GM19351 (cell line): ENCODE results near the gene ZDHHC11.
"Not testable (repeated sequence)": the region's sequence is repeated elsewhere in the genome, so short reads cannot be mapped to it uniquely, and the experiment has no call there.

ENCODE experiments used
- ATAC-seq: cut with Tn5 transposase; IDR thresholded peaks from one replicate; pipeline ENCODE4 v1.9.1; 2021; ENCODE audit warnings: mild to moderate bottlenecking, moderate library complexity; ENCODE audit not compliant: unreplicated experiment

ZDHHC11 gene

GRCh38 chr5:763998-764781 is 86.6 kb downstream of the ZDHHC11 start:
- no peak for ATAC-seq

- ATAC-seq: no peak
These were observed 87.4 kb downstream of the ZDHHC11 start for GRCh38 chr5:763397-763796.

- ATAC-seq: not testable (repeated sequence)
These were observed 87.8 kb downstream of the ZDHHC11 start for GRCh38 chr5:762996-763395.

- no peak for ATAC-seq
These were observed 88.7 kb downstream of the ZDHHC11 start for GRCh38 chr5:761854-762710.

DNA sequence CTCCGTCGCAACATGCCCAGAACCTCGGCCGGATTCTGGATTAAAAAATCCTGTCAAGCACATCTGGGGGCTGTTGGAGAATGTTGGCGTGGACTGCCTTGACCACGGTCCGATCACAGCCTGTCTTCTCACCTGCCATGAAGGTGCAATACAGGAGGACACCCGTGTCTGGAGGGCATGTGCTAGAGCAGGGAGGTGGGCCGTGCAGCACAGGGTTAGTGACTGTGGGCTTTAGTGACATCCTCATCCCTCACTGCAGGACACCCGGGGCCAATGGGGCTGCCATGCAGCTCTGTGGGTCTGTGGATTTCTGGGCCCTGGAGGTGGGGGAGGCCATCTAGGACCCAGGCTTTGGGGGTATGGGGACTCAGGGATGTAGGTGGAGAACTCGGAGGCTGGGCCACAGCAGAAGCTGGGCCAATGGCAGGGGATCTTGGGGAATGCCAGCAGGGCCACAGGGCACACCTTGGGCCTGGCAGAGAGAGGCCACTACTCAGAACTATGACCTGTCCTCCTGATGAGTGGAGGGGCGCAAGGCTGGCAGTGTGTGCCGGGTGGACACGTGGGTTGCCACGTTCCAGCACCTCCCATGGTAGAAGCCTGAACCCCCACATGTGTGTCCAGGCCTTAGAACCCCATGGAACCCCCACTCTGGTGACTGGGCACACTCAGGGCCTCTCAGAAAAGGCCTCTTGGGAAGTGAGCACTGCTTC is 89.6 kb downstream of the ZDHHC11 start:
- no peak for ATAC-seq

DNA sequence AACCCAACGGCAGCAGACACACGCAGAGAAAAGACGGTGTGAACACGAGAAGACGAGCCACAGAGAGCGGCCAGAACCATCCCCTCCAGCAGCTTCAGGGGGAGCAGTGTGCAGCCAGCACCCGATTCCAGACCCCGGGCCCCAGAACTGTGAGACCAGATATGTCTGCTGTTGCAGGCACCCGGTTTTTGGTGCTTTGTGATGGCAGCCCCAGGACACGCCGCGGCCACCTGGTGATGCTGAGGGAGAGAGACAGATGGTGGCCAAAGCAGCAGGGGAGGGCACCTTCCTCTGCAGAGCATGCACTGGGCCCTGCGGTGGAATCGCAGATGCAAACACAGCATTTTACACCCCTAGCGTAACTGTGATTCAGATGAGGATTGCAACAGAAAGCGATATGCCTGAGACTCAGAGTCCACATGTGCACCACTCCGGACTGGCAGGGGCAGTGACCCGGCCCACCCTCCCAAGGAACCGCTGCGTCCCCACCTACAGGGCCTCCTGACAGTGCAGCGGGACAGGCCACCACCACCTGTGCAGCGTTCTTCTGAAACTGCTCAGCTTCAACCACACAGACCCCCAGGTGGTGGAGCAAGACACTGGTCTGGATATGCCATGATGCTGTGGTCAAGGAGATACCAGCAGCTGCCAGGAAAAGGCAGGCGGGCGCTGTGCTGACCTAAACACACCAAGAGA is 90.3 kb downstream of the ZDHHC11 start:
- ATAC-seq: no peak

DNA sequence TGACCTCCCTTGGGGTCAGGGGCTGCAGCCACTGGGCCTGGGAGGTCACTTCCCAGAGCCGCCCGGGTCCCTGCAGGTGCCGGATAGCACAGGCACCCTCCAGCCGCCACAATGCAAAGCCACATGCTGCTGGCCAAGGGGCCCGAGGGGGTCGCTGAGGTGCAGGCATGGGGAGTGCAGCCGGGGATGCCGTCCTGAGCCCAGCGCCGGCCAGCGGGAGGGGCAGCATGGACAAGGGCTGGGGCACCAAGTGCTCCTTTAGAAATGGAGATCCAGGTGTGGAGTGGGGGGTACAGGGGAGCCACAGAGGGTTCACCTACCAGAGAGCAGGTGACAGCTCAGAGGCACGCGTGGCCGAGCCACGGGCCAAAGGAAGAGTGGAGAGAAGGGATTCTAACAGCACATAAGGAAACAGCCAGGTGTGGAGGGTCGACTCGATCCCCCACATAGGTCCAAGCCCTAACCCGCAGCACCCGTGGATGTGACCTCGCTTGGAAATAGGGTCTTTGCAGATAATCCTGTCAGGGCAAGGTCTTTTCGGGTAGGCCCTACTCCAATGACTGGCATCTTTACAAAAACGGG is 90.9 kb downstream of the ZDHHC11 start:
- ATAC-seq: no peak

DNA sequence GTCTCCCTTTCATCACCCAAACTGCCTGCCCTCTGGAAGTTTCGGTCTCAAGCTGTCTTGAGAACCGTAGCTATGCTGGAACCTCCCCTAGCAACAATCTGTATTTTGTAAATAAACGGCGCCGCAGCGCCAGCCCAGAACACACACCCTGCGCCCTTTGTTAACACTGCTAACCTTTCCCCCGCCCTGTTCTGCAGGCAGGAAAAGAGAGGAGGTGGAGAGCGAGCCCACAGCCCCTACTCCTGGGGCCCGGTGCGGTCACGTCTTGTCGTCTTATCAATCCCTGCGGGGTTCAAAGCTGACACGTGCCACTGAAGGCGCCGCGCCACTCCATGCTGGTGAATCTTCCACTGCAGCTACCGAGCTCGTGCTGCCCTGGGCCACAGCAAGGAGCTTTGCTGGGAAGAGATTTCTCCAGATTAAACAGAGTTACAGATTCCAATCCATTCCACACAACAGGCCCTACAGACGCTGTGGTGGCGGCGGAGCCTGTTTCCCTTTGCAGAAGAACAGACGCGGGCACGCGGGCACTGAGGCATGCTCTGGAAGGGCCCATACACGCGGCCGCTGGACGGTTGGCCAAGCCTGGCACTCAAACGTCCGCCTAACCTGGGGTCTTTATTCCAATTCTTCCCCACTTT is 91.6 kb downstream of the ZDHHC11 start:
- no peak for ATAC-seq

DNA sequence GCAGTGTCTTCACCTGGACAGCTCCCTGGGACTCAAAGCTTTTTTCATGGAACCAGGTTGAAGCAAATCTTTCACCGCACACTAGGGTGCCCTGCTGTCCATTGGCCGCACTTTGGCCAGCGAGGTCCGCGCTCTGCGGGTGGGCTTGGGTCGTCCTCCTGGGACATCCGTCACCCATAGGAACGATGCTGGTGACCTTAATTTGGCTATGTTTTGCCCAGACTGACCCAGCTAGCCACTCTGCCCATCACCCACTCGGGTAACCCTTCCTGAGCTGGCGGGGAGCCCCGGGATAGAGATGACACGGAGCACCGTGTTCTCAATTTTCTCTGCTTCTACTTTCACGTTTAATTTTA is 92.1 kb downstream of the ZDHHC11 start:
- ATAC-seq: no peak

DNA sequence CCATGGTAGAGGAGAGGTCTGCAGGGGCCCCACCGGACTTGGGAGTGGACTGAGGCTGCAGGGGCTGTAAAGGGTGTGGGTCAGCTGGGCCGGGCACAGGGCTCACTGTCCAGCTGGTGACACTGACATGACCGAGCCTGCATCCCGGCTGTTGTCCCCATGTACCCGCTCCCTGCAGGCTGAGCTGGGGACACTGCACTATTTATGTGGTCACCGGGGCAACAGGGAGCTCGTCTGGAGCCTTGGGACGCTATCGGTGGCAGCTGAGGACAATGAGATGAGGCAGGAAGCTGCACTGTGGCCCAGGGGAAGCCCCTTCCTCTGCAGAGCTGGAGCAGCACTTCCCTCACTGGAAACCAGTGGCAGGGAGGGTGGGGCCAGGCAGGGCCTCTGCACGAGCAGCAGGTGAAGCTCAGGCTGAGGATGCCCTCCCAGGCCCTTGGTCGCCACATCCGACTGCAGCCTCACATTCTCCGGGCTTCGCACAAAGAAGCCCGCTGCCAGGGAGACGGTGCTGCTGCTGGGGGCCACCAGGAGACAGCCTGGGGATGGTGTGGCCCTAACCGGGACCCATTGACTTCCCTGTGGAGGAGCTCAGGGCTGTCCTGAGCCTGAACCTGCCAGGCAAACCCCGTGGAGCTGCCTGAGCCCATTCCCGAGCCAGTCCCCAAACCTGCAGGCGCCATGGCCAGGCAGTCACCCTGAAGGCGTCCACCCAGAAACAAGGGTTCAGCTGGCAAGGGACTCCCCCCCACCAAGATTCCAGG is 92.7 kb downstream of the ZDHHC11 start:
- ATAC-seq: no peak

- no peak for ATAC-seq
These were observed 93.3 kb downstream of the ZDHHC11 start for GRCh38 chr5:757346-757930.

GRCh38 chr5:756865-757345 is 93.9 kb downstream of the ZDHHC11 start:
- ATAC-seq: no peak

DNA sequence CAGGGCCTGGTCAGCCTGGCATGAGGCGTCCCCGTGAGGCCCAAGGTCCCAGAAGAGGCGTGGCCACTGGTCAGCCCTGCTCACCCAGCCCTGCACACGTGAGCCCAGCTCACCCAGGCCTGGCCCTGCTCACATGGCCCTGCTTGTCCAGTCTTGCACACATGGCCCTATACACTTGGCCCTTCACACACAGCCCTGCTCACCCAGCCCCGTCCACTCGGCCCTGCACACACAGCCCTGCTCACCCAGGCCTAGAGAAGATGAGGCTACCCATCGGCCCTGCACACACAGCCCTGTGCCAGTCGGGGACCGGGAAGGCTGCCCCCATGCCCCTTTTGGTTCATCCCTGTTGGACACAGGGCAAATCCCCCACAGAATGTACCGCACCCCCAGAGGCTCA is 94.6 kb downstream of the ZDHHC11 start:
- ATAC-seq: no peak

DNA sequence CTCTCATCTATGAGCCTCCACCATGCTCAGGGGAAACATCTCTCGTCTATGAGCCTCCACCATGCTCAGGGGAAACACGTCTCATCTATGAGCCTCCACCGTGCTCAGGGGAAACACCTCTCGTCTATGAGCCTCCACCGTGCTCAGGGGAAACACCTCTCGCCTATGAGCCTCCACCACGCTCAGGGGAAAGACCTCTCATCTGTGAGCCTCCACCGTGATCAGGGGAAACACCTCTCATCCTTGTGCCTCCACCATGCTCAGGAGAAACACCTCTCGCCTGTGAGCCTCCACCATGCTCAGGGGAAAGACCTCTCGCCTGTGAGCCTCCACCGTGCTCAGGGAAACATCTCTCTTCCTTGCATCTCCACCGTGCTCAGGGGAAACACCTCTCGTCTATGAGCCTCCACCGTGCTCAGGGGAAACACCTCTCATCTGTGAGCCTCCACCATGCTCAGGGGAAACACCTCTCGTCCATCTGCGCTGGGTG is 96.6 kb downstream of the ZDHHC11 start:
- ATAC-seq: not testable (repeated sequence)

GRCh38 chr5:753567-754142 is 97.1 kb downstream of the ZDHHC11 start:
- ATAC-seq: not testable (repeated sequence)

DNA sequence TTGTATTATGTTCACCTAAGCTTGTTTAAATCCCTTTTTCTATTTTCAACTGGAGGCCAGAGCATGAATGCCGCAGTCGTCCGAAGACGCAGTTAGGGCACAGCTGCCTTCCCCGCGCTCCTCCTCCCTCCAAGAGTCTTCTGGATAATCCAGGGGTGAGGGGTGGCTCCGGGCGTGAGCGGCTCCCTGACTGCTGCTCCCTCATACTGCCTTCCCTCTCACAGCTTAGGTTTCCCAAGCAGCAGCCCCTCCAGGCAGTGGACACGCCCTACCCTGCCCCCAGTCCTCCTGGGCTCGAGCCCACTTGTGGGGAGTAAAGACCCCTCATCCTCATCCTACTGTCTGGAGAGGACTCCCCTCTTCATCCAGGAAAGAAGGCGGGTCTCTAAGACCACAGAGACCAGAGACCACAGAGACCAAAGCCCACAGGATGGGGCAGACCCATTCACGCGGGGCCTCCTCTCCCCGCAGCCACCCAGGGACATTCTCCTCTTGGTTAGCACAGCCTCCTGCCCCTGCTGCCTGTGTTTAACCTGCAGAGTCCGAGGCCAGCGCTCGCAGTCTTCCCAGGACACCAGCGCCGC is 98.2 kb downstream of the ZDHHC11 start:
- not testable (repeated sequence) for ATAC-seq

DNA sequence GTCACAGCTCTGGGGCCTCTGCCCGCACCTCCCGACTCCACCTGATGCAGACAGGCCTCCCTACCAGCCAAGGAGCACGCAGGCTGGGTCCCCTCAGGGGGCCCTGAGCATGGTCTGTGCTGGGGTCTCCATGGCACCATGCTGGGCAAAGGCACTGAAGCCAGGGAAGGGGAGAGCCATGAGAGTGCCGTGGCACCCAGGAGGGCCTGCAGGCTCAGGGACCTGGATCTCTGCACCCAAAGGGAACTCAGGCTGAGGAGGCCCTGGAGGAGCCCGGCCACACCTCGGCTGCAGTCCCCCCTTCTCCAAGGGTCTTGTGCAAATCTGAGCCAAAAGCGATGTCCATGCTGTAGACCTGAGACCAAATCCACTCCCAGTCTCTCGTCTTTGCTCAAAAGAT is 98.8 kb downstream of the ZDHHC11 start:
- ATAC-seq: not testable (repeated sequence)

DNA sequence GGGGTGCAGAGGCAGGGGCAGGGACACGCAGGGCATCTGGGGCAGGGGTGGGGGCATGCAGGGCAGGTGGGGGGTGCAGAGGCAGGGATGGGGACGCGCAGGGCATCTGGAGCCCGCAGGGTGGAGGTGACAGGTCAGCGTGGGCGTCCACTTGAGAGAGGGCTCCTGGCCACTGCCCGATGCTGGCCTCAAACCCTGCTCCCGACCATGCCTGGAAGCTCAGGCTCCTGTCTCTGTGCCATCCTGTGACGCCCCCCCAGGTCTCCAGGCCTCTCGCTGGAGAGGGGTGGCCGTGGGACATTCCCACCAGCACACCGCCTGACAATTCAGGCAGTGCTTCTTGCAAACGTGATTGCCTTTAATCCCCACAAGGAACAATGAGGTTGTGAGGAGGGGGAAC is 99.3 kb downstream of the ZDHHC11 start:
- no peak for ATAC-seq
